GM23248 (cell line): Measurements from ENCODE around the gene C14orf119. TPM values are rescaled to one million over a fixed set of nuclear protein-coding genes. Genes with fewer than 3 reads are reported as not detected.

Experiments
- DNase-seq: peaks from one replicate; pipeline ENCODE4 v3.0.0-alpha.2; 2015
- H2AFZ ChIP-seq: fragments of 200-600 bp; sonication (generic); 2 replicates; pipeline ENCODE4 v1.6.1; 2016; ENCODE audit warnings: antibody characterized with exemption
- H3F3A ChIP-seq: fragments of 200-600 bp; sonication (generic); 2 replicates; pipeline ENCODE4 v1.6.1; 2016; ENCODE audit warnings: mild to moderate bottlenecking, antibody characterized with exemption, mixed run types; ENCODE audit not compliant: insufficient read depth
- H3K27ac ChIP-seq: fragments of 200-600 bp; sonication (generic); 2 replicates; pipeline ENCODE4 v1.5.1; 2016; ENCODE audit warnings: mild to moderate bottlenecking
- H3K27me3 ChIP-seq: fragments of 200-600 bp; sonication (generic); replicated peaks from 2 replicates; pipeline ENCODE4 v1.6.1; 2016; ENCODE audit warnings: mild to moderate bottlenecking; ENCODE audit not compliant: insufficient read depth
- H3K36me3 ChIP-seq: fragments of 200-600 bp; sonication (generic); 2 replicates; pipeline ENCODE4 v1.6.1; 2016; ENCODE audit warnings: low read depth, mild to moderate bottlenecking
- H3K4me1 ChIP-seq: fragments of 200-600 bp; sonication (generic); 2 replicates; pipeline ENCODE4 v1.6.1; 2016; ENCODE audit warnings: mild to moderate bottlenecking; ENCODE audit not compliant: insufficient read depth
- H3K4me2 ChIP-seq: fragments of 200-600 bp; sonication (generic); one replicate; pipeline ENCODE4 v1.6.1; 2016; ENCODE audit warnings: mild to moderate bottlenecking; ENCODE audit not compliant: unreplicated experiment
- H3K4me3 ChIP-seq: fragments of 200-600 bp; sonication (generic); 2 replicates; pipeline ENCODE4 v1.5.1; 2016; ENCODE audit warnings: mild to moderate bottlenecking
- H3K79me2 ChIP-seq: fragments of 200-600 bp; sonication (generic); 2 replicates; pipeline ENCODE4 v1.6.1; 2016; ENCODE audit warnings: mild to moderate bottlenecking; ENCODE audit not compliant: insufficient read depth
- H3K9ac ChIP-seq: fragments of 200-600 bp; sonication (generic); 2 replicates; pipeline ENCODE4 v1.6.1; 2016; ENCODE audit warnings: mild to moderate bottlenecking
- H3K9me2 ChIP-seq: fragments of 200-600 bp; sonication (generic); 2 replicates; pipeline ENCODE4 v1.6.1; 2016; ENCODE audit warnings: mixed run types, mild to moderate bottlenecking, moderate library complexity; ENCODE audit not compliant: insufficient read depth
- H3K9me3 ChIP-seq: fragments of 200-600 bp; sonication (generic); one replicate; pipeline ENCODE4 v1.6.1; 2017; ENCODE audit warnings: low read depth
- H4K20me1 ChIP-seq: fragments of 200-600 bp; sonication (generic); 2 replicates; pipeline ENCODE4 v1.6.0; 2016; ENCODE audit not compliant: insufficient read depth
- EZH2 ChIP-seq: fragments of 200-600 bp; sonication (generic); IDR thresholded peaks from 2 replicates; pipeline ENCODE4 v1.6.1; 2018; ENCODE audit warnings: antibody characterized with exemption, mild to moderate bottlenecking; ENCODE audit not compliant: insufficient read depth, poor library complexity, severe bottlenecking
- EZH2phosphoT487 ChIP-seq: fragments of 200-600 bp; sonication (generic); IDR thresholded peaks from 2 replicates; pipeline ENCODE4 v1.6.1; 2018; ENCODE audit warnings: antibody characterized with exemption, moderate library complexity, mild to moderate bottlenecking, low read depth; ENCODE audit not compliant: insufficient read depth
- WGBS, 2 experiments: methylation state at CpG; one replicate each; pipeline ENCODE4 v1.1.6; 2015 to 2017; ENCODE audit warnings: low lambda C conversion rate in 2 of 2, low coverage in 1 of 2; ENCODE audit errors: missing lambda C conversion rate in 2 of 2; 5-methylcytosine and 5-hydroxymethylcytosine counted together
- in situ Hi-C: fragments of 300-500 bp; cut with MboI; formaldehyde crosslinking; loops from 2 replicates; pipeline ENCODE4 v1.15.0; 2020
- polyA plus RNA-seq: library from polyadenylated mRNA; unstranded; fragments of >200 nt; fragmentation: Nextera tagmentation; extraction: Ambion mirVana; gene quantifications from 2 replicates; pipeline ENCODE4 v1.2.1, GENCODE V29; 2016
- total RNA-seq: library from RNA; depleted of rRNA; stranded (reverse); fragments of >200 nt; shearing (Covaris generic); gene quantifications from 2 replicates; pipeline ENCODE4 v1.2.3, GENCODE V29; 2014

The C14orf119 gene
- total and polyA plus RNA-seq, 2 experiments from 2014 or later, result 48.7 to 166 TPM

GRCh38 chr14:23126548-23127278, 31.4 kb downstream of the C14orf119 start:
- Histone ChIP-seq H3K27ac (no peak overlapping the region), H2AFZ (no peak overlapping the region), H3K4me2 (no peak overlapping the region), H3K36me3 (no peaks in the 10 kb centered on the region), H3K4me3 (no peak overlapping the region), H3K9me2 (no peaks in the 10 kb centered on the region), H3F3A (peaks cover 18% of the 10 kb centered on the region; the same call in 1 of the 2 replicates), H4K20me1 (no peaks in the 10 kb centered on the region), H3K9me3 (no peaks in the 10 kb centered on the region), H3K4me1 (peaks cover 22% of the 10 kb centered on the region), H3K9ac (no peak overlapping the region), H3K79me2 (no peaks in the 10 kb centered on the region), H3K27me3 (no peaks in the 10 kb centered on the region)
- DNase-seq, result no peak
- in situ Hi-C loops, result no loop called here
- TF ChIP-seq EZH2phosphoT487 (no peak), EZH2 (no peak)
- WGBS, 2 experiments, result 91 to 95% methylated on average over 8 of the region's 8 CpGs

GRCh38 chr14:23127861-23128260, 32.6 kb downstream of the C14orf119 start:
- Histone ChIP-seq H3K9me2 (no peaks in the 10 kb centered on the region), H3K4me2 (no peak overlapping the region), H3K4me3 (no peak overlapping the region), H3F3A (peaks cover 18% of the 10 kb centered on the region; the same call in 1 of the 2 replicates), H3K36me3 (no peaks in the 10 kb centered on the region), H3K4me1 (peaks cover 18% of the 10 kb centered on the region), H3K79me2 (no peaks in the 10 kb centered on the region), H2AFZ (no peak overlapping the region), H3K27me3 (no peaks in the 10 kb centered on the region), H4K20me1 (no peaks in the 10 kb centered on the region), H3K27ac (no peak overlapping the region), H3K9ac (no peak overlapping the region), H3K9me3 (no peaks in the 10 kb centered on the region)
- 71 to 81% methylated on average over 3 of the region's 3 CpGs for WGBS, 2 experiments
- in situ Hi-C loops, result no loop called here
- no peak for DNase-seq
- TF ChIP-seq EZH2phosphoT487 (no peak), EZH2 (no peak)

- H3K27me3 ChIP-seq, result no peaks in the 10 kb centered on the region
- peaks cover 13% of the 10 kb centered on the region; the same call in 1 of the 2 replicates for H3F3A ChIP-seq
- H3K9ac ChIP-seq, result no peak overlapping the region
- DNase-seq, result no peak
- WGBS, 2 experiments, result 95 to 97% methylated on average over 7 of the region's 7 CpGs
- no peak overlapping the region for H3K27ac ChIP-seq
- no peaks in the 10 kb centered on the region for H3K79me2 ChIP-seq
- in situ Hi-C loops, result no loop called here
- no peaks in the 10 kb centered on the region for H3K36me3 ChIP-seq
- no peak overlapping the region for H3K4me2 ChIP-seq
- no peaks in the 10 kb centered on the region for H3K9me3 ChIP-seq
- H3K9me2 ChIP-seq, result no peaks in the 10 kb centered on the region
- no peak overlapping the region for H2AFZ ChIP-seq
- H3K4me1 ChIP-seq, result peaks cover 14% of the 10 kb centered on the region
- H4K20me1 ChIP-seq, result no peaks in the 10 kb centered on the region
- no peak overlapping the region for H3K4me3 ChIP-seq
- TF ChIP-seq EZH2 (no peak), EZH2phosphoT487 (no peak)
Measured at GRCh38 chr14:23128969-23129758, 33.9 kb downstream of the C14orf119 start.

- no peak overlapping the region for H3K4me2 ChIP-seq
- no peaks in the 10 kb centered on the region for H3K36me3 ChIP-seq
- H3K27me3 ChIP-seq, result no peaks in the 10 kb centered on the region
- WGBS, 2 experiments, result 91 to 95% methylated on average over 7 of the region's 7 CpGs
- H3K4me3 ChIP-seq, result no peak overlapping the region
- no peak for DNase-seq
- no peak overlapping the region for H2AFZ ChIP-seq
- no peak overlapping the region for H3K27ac ChIP-seq
- no peak overlapping the region for H3K9ac ChIP-seq
- H3F3A ChIP-seq, result peaks cover 6% of the 10 kb centered on the region; the same call in 1 of the 2 replicates
- H3K9me2 ChIP-seq, result no peaks in the 10 kb centered on the region
- no peak for TF ChIP-seq EZH2phosphoT487
- H3K4me1 ChIP-seq, result peaks cover 10% of the 10 kb centered on the region
- no peaks in the 10 kb centered on the region for H3K9me3 ChIP-seq
- in situ Hi-C loops, result loop anchor here (5.0 kb wide), 1 partner anchor 52 kb away; the partner anchor contains the start of gene SLC7A8
- no peaks in the 10 kb centered on the region for H4K20me1 ChIP-seq
- no peaks in the 10 kb centered on the region for H3K79me2 ChIP-seq
Measured at GRCh38 chr14:23129759-23130316, 34.5 kb downstream of the C14orf119 start.
